ENCODE measurements around the gene CPLX1. TPM values are rescaled to one million over a fixed set of nuclear protein-coding genes. Genes with fewer than 3 reads are reported as not detected.
"Not testable (repeated sequence)": the region's sequence is repeated elsewhere in the genome, so short reads cannot be mapped to it uniquely, and the experiment has no call there.

The CPLX1 gene
- polyA plus RNA-seq, 3 donors from 2014 or later = not detected

- H3K4me1 Mint-ChIP-seq = peaks cover 6 to 12% of the 10 kb centered on the region in 2 donors
- no peak for DNase-seq
- peaks cover 13 to 24% (median 19%) of the 10 kb centered on the region in 3 donors for H3K27me3 Mint-ChIP-seq (ENCODE audit: low read depth in 3 of 3)
- peaks cover 0 to 2% (median 0%) of the 10 kb centered on the region in 6 donors for H3K9me3 Mint-ChIP-seq
- H3K27ac Mint-ChIP-seq = no peak overlapping the region
- H3K36me3 Mint-ChIP-seq = no peaks in the 10 kb centered on the region
- H3K4me3 Mint-ChIP-seq = peak overlapping the region in 1 of 5 donors; percentile 27
Measured at GRCh38 chr4:786861-787300, 39.0 kb downstream of the CPLX1 start.

DNA sequence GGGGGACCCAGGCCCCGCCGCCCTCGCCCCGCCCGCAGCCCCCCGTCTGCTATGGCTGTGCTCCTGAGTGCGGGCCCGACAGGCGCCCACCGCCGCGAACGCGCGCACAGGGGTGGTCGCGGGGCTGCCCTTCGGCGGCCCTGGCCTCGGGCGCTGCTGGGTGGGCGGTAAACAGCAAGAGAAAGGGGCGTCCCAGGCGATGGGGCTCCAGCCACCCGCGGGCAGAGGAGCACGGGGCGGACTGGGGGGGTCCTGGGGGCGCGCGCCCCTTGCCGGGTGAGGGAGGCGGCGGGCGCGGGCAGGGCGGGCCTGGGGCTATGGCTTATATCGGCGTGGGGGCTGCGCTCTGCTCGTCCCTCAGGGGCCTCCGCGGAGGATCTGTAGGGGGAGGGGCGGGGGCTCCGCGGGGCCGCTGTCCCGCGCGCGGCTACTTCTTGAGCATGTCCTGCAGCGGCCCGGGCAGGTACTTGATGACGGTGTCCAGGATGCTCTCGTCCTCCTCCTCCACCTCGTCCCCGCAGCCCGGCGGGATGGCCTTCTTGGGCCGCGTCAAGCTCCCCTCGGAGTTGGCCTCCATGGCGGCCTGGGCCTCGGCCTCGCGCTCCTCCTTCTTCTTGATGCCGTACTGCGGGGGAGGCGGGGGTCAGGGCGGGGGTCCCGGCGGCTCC is 39.7 kb downstream of the CPLX1 start:
- Mint-ChIP-seq H3K4me1 (peaks cover 6 to 15% of the 10 kb centered on the region in 2 donors), H3K27ac (no peak overlapping the region), H3K27me3 (ENCODE audit: low read depth in 3 of 3) (peaks cover 19 to 31% (median 23%) of the 10 kb centered on the region in 3 donors), H3K9me3 (peaks cover 0 to 2% (median 0%) of the 10 kb centered on the region in 6 donors), H3K4me3 (no peak overlapping the region), H3K36me3 (no peaks in the 10 kb centered on the region)
- DNase-seq = no peak

DNA sequence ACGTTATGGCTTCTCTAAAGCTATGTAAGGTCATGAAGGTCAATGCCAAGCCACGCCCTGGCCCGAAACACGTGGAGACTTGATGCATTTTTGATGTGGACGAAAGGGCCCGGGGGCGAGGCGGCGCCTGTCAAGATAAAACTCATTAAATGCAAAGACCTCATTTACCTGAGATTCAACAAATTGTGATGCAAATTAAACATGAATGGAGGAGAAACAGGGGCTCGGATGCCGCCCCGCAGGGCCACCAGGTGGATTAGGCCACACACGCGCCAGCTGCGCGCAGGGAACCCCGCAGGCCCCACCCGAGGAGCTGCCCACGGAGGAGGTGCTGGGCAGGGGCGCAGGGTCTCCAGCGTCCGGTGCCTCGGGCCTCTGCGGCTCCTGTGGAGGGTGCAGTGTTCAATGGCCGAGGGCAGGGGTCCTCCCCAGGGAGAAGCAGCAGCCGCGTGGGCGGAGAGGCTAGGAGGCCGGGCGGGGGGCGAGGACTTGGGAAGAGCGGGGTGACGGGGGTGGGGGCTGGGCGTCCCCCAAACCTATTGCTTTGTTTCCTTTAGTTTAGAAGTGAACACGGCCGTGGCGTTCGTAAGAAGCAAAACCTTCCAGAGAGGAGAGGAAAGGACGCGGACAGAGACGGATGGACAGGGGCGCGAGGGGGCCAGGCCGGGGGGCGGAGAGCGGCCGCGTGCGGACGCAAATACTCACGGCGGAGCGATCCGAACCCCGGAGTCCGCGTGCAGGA is 40.4 kb downstream of the CPLX1 start:
- no peak for DNase-seq
- Mint-ChIP-seq H3K36me3 (no peaks in the 10 kb centered on the region), H3K9me3 (peaks cover 0 to 2% (median 0%) of the 10 kb centered on the region in 6 donors), H3K27ac (no peak overlapping the region), H3K27me3 (ENCODE audit: low read depth in 3 of 3) (peaks cover 17 to 28% (median 20%) of the 10 kb centered on the region in 3 donors), H3K4me1 (peaks cover 10 to 17% of the 10 kb centered on the region in 2 donors), H3K4me3 (peak overlapping the region in 1 of 5 donors; percentile 49)

DNA sequence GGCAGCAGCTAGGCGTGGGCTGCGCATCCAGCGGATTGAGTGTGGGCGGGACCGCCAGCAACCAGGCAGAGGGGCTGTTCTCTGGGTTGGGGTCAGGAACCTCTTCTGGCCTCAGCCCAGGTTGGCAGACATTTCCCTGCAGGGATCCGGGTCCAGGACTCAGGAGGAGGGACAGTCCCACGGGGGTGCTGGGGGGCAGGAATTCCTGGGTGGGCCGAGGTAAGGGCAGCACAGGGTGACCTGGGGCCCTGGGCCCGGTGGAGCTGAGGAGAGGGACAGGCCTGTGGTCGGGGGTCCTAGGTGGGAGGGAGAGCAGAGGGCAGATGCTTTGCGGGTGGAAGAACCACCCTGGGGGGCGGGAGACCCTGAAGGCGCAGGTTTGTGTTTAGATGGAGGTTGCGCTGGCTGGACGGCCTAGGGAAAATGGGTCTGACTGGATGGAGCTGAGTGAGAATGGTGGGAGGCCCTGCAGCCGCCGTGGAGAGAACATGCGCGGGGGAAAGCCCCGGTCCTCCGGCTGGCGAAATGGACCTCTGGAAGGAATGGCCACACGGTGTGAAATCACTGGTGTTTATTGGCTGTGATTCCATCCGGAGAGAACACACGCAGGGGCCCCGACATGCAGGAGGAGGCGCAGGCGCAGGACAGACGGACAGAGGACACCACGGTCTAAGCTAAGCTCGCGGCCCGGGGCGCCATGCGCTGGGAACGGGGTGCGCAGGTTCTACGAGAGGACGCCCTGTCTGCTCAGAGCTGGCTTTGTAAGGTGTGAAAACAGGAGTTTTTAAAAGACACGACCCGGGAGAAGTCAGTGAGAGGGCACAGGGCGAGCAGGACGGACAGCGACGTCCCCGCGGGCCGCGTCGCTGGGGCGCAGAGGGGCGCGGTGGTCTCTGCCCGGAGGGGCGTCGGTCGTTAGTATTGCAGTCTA is 41.3 kb downstream of the CPLX1 start:
- H3K4me1 Mint-ChIP-seq = peaks cover 19 to 26% of the 10 kb centered on the region in 2 donors
- DNase-seq = no peak
- H3K4me3 Mint-ChIP-seq = peak overlapping the region in 1 of 5 donors; percentile 10
- H3K36me3 Mint-ChIP-seq = peaks cover 0 to 3% (median 0%) of the 10 kb centered on the region in 3 donors
- peaks cover 0 to 2% (median 0%) of the 10 kb centered on the region in 6 donors for H3K9me3 Mint-ChIP-seq
- no peak overlapping the region for H3K27ac Mint-ChIP-seq
- H3K27me3 Mint-ChIP-seq (ENCODE audit: low read depth in 3 of 3) = peaks cover 15 to 32% (median 20%) of the 10 kb centered on the region in 3 donors

- peaks cover 46% of the 10 kb centered on the region in 2 donors for H3K4me1 Mint-ChIP-seq
Measured at GRCh38 chr4:781493-782216, 44.3 kb downstream of the CPLX1 start.

GRCh38 chr4:780716-781492 is 45.0 kb downstream of the CPLX1 start:
- Mint-ChIP-seq H3K27ac (peak overlapping the region; percentile 92 to 98 (median 95)), H3K36me3 (peaks cover 5 to 15% (median 7%) of the 10 kb centered on the region in 3 donors), H3K4me1 (peaks cover 49 to 53% of the 10 kb centered on the region in 2 donors), H3K4me3 (peak overlapping the region; percentile 88 to 95 (median 90)), H3K9me3 (no peaks in the 10 kb centered on the region), H3K27me3 (ENCODE audit: low read depth in 3 of 3) (peaks cover 12 to 27% (median 17%) of the 10 kb centered on the region in 3 donors)
- DNase-seq = no peak

More at GRCh38 chr4:781493-782216, 44.3 kb downstream of the CPLX1 start:
- H3K4me3 Mint-ChIP-seq = peak overlapping the region; percentile 88 to 95 (median 90)
- H3K27me3 Mint-ChIP-seq (ENCODE audit: low read depth in 3 of 3) = peaks cover 12 to 27% (median 17%) of the 10 kb centered on the region in 3 donors
- H3K36me3 Mint-ChIP-seq = peaks cover 3 to 12% (median 7%) of the 10 kb centered on the region in 3 donors
- H3K9me3 Mint-ChIP-seq = no peaks in the 10 kb centered on the region
- H3K27ac Mint-ChIP-seq = peak overlapping the region; percentile 92 to 98 (median 95)
- DNase-seq = peak; percentile 99

- Mint-ChIP-seq H3K27ac (peak overlapping the region; percentile 81 to 92 (median 86)), H3K4me1 (peaks cover 53 to 60% of the 10 kb centered on the region in 2 donors), H3K27me3 (ENCODE audit: low read depth in 3 of 3) (peaks cover 11 to 26% (median 17%) of the 10 kb centered on the region in 3 donors), H3K4me3 (peak overlapping the region; percentile 79 to 95 (median 90)), H3K36me3 (peaks cover 7 to 18% (median 7%) of the 10 kb centered on the region in 3 donors)
- not testable (repeated sequence) for H3K9me3 Mint-ChIP-seq, DNase-seq
Measured at GRCh38 chr4:780255-780654, 45.7 kb downstream of the CPLX1 start.

DNA sequence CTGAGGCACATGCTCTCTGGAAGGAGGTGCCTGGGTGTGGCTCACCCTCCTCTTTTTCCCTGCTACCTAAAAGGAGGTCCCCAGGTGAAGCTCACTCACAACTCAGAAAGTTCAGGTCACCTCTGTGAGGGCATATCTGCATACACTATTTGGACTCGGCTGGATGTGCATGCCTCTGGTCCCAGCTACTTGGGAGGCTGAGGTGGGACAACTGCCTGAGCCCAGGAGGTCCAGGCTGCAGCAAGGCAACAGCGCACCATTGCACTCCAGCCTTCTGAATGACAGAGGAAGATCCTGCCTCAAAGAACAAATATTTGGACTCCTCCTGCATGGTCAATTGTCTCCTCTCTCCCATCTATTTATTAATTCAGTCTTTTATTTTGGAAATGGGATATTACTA is 46.4 kb downstream of the CPLX1 start:
- DNase-seq = no peak
- Mint-ChIP-seq H3K27ac (peak overlapping the region; percentile 81 to 92 (median 86)), H3K27me3 (ENCODE audit: low read depth in 3 of 3) (peaks cover 11 to 20% (median 15%) of the 10 kb centered on the region in 3 donors), H3K9me3 (no peaks in the 10 kb centered on the region), H3K4me1 (peaks cover 58 to 67% of the 10 kb centered on the region in 2 donors), H3K36me3 (peaks cover 11 to 22% (median 11%) of the 10 kb centered on the region in 3 donors), H3K4me3 (peak overlapping the region; percentile 40 to 95 (median 90))

DNA sequence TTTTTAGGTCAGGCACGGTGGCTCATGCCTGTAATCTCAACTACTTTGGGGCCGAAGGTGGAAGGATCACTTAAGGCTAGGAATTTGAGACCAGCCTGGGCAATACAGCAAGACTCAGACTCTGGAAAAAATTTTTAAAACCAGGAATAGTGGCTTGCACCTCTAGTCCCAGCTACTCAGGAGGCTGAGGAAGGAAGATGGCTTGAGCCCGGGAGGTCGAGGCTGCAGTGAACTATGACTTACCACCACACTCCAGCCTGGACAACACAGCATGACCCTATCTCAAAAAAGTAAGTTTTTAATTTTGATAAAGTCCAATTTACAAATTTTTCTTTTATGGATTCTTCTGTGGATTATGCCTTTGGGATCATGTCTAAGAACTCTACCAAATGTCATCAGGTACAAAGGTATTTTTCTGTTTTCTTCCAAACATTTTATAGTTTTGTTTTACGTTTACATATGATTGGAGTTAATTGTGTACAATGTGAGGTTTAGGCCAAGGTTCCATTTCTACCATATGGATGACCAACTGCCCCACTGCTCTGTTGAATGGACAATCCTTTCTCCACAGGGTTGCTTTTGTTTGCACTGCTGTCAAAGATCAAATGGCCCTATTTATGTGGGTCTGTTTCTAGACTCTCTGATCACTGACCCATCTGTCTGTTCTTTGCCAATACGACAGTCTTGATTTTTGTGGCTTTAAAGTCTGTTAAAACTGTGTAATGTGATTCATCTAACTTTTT is 48.2 kb downstream of the CPLX1 start:
- DNase-seq = no peak
- peaks cover 74 to 76% of the 10 kb centered on the region in 2 donors for H3K4me1 Mint-ChIP-seq
- peaks cover 9 to 16% (median 11%) of the 10 kb centered on the region in 3 donors for H3K27me3 Mint-ChIP-seq (ENCODE audit: low read depth in 3 of 3)
- no peaks in the 10 kb centered on the region for H3K9me3 Mint-ChIP-seq
- H3K36me3 Mint-ChIP-seq = peaks cover 11 to 29% (median 16%) of the 10 kb centered on the region in 3 donors
- peak overlapping the region in 3 of 5 donors; percentile 1 to 38 (median 1) for H3K4me3 Mint-ChIP-seq
- H3K27ac Mint-ChIP-seq = peak overlapping the region in 5 of 6 donors; percentile 18 to 79 (median 55)

DNA sequence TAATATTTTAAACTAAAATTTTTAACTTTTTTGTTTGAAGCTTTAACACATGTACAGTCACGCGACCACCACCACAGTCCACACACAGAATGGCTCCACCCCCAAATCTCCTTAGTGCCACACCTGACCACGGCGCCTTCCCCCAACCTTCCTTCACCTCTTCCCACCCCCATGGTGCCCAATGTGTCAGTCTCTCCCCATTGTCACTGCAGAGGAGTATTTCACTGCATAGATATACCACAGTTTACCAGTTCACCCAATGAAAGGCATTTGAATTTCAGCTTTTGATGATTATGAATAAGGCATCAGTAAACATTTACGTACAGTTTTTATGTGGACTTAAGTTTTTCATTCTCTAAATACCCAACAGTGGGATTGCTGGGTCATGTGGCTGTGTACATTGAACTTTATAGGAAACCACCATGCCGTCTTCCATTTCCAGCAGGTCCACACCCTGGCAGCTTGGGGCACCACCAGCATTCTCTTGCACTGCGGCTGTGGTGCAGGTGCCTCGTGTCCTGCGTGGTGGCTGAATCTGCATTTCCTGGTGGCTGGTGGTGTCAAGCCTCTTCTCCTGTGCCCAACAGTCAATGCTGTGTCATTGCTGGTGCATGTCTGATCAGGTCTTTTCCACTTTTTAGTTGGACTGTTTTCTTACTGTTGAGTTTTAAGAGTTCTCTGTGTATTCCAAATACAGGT is 49.0 kb downstream of the CPLX1 start:
- no peak for DNase-seq
- Mint-ChIP-seq H3K27ac (peak overlapping the region; percentile 48 to 79 (median 58)), H3K27me3 (ENCODE audit: low read depth in 3 of 3) (peaks cover 4 to 11% (median 6%) of the 10 kb centered on the region in 3 donors), H3K4me1 (peaks cover 70 to 74% of the 10 kb centered on the region in 2 donors), H3K36me3 (peaks cover 11 to 29% (median 16%) of the 10 kb centered on the region in 3 donors), H3K9me3 (no peaks in the 10 kb centered on the region), H3K4me3 (peak overlapping the region in 3 of 5 donors; percentile 1 to 44 (median 7))

DNA sequence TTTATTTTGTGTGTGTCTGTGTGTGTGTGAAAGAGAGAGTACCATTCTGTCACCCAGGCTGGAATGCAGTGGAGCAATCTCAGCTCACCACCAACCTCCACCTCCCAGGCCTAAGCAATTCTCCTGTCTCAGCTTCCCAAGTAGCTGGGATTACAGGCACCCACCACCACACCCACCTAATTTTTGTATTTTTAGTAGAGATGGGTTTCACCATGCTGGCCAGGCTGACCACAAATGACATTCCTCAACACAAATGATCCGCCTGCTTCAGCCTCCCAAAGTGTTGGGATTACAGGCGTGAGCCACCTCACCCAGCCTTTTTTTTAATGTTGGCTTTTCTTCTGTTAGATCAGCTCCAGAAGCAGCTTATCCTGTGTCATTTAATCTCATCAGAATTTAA is 50.4 kb downstream of the CPLX1 start:
- H3K36me3 Mint-ChIP-seq = peaks cover 11 to 29% (median 16%) of the 10 kb centered on the region in 3 donors
- H3K4me1 Mint-ChIP-seq = peaks cover 68 to 78% of the 10 kb centered on the region in 2 donors
- H3K27ac Mint-ChIP-seq = peak overlapping the region in 3 of 6 donors; percentile 16 to 88 (median 63)
- not testable (repeated sequence) for DNase-seq; H3K9me3 Mint-ChIP-seq; H3K27me3 Mint-ChIP-seq (ENCODE audit: low read depth in 3 of 3)
- peak overlapping the region in 1 of 5 donors; percentile 69 for H3K4me3 Mint-ChIP-seq

All from immature natural killer cell (primary cell).